K562 (cell line): Measurements from ENCODE around the gene FSTL3. TPM values are rescaled to one million over a fixed set of nuclear protein-coding genes. Genes with fewer than 3 reads are reported as not detected.

Experiments
- CTBP1 ChIP-seq: fragments of 450-650 bp; IDR thresholded peaks from 2 replicates; pipeline ENCODE4 v1.6.1; 2016; ENCODE audit warnings: borderline replicate concordance
- CXXC5 ChIP-seq: fragments of 250-450 bp; sonication (Bioruptor Pico); IDR thresholded peaks from 2 replicates; pipeline ENCODE4 v1.8.0; 2022; ENCODE audit warnings: inconsistent platforms, mild to moderate bottlenecking, moderate library complexity
- ESRRA ChIP-seq: fragments of 450-650 bp; IDR thresholded peaks from 2 replicates; pipeline ENCODE4 v1.6.1; 2014; ENCODE audit warnings: low read depth, mild to moderate bottlenecking, moderate library complexity, borderline replicate concordance
- HDAC2 ChIP-seq: fragments of 450-650 bp; IDR thresholded peaks from 2 replicates; pipeline ENCODE4 v1.6.1; 2016; ENCODE audit warnings: mild to moderate bottlenecking
- SETDB1 ChIP-seq: IDR thresholded peaks from one replicate; pipeline ENCODE4 v1.6.1; 2012; ENCODE audit warnings: low read length, control low read depth, inconsistent platforms
- TAF1 ChIP-seq: IDR thresholded peaks from 2 replicates; pipeline ENCODE4 v1.6.1; 2011; ENCODE audit warnings: mild to moderate bottlenecking, low read length, moderate library complexity; ENCODE audit not compliant: insufficient read depth, control insufficient read depth, severe bottlenecking; ENCODE audit errors: extremely low read depth
- ZNF583 ChIP-seq: fragments of 250-450 bp; sonication (Bioruptor Pico); IDR thresholded peaks from 2 replicates; pipeline ENCODE4 v1.4.0; 2020
- ZSCAN32 ChIP-seq: fragments of 450-650 bp; formaldehyde crosslinking; IDR thresholded peaks from 2 replicates; pipeline ENCODE4 v1.4.0; 2020; ENCODE audit warnings: mild to moderate bottlenecking, moderate library complexity
- polyA plus RNA-seq, 8 experiments: library from polyadenylated mRNA; depleted of rRNA in 4 of 8; stranded (reverse) in 5 of 8; unstranded in 3 of 8; fragments of >200 nt; fragmentation: Nextera tagmentation in 2 of 8; fragmentation: Illumina TruSeq in 1 of 8; extraction: Ambion mirVana in 2 of 8; extraction: Trizol in 1 of 8; gene quantifications; 2 replicates each; pipeline versions ENCODE4 v1.2.1 to v1.2.3, GENCODE V29; 2011 to 2014; ENCODE audit warnings: inconsistent platforms in 1 of 8, missing spikeins in 1 of 8
- total RNA-seq, 7 experiments: library from RNA; depleted of rRNA in 6 of 7; stranded (reverse); fragments of >200 nt in 6 of 7; fragmentation: Illumina TruSeq in 2 of 7; extraction: Trizol in 2 of 7; gene quantifications; 2 replicates each; pipeline versions ENCODE4 v1.2.1 to v1.2.3, GENCODE V29; 2011 to 2021; ENCODE audit warnings: low replicate concordance in 1 of 7
- TF ChIP-seq, protein P1 (sequence below): sonication (generic); IDR thresholded peaks from 2 replicates; pipeline ENCODE4 v1.6.1; 2016
- TF ChIP-seq, protein P2 (sequence below), 2 experiments: fragments of 450-650 bp; conservative IDR thresholded peaks; 2 replicates each; pipeline ENCODE4 v1.6.1; 2017; ENCODE audit warnings: mild to moderate bottlenecking in 2 of 2, moderate library complexity in 2 of 2
- TF ChIP-seq, protein P3 (sequence below): sonication (generic); formaldehyde crosslinking; IDR thresholded peaks from 2 replicates; pipeline ENCODE4 v1.8.1; 2023; ENCODE audit warnings: mild to moderate bottlenecking, missing genetic modification reagents
- TF ChIP-seq, protein P4 (sequence below), 2 experiments: IDR thresholded peaks; 2 replicates each; pipeline ENCODE4 v1.6.1; 2011; ENCODE audit warnings: borderline replicate concordance in 1 of 2, control low read depth in 1 of 2, low read depth in 1 of 2, low read length in 1 of 2, mild to moderate bottlenecking in 1 of 2, mixed read lengths in 1 of 2, moderate library complexity in 1 of 2; ENCODE audit not compliant: insufficient read depth in 1 of 2, insufficient read length in 1 of 2, poor library complexity in 1 of 2, severe bottlenecking in 1 of 2; ENCODE audit errors: extremely low read depth in 1 of 2
- TF ChIP-seq, protein P5 (sequence below): fragments of 250-450 bp; sonication (Bioruptor Pico); IDR thresholded peaks from 2 replicates; pipeline ENCODE4 v1.9.0; 2021; ENCODE audit warnings: mild to moderate bottlenecking, inconsistent platforms
- TF ChIP-seq, protein P6 (sequence below): fragments of 250-450 bp; sonication (Bioruptor Pico); IDR thresholded peaks from 2 replicates; pipeline ENCODE4 v1.4.0; 2020

The FSTL3 gene
- total and polyA plus RNA-seq, 9 of the 15 experiments (the other 6 are each of a cell fraction or from before 2014, with no cell fraction given): 0.35 to 6.8 (median 4.2) TPM; not detected in 1

DNA sequence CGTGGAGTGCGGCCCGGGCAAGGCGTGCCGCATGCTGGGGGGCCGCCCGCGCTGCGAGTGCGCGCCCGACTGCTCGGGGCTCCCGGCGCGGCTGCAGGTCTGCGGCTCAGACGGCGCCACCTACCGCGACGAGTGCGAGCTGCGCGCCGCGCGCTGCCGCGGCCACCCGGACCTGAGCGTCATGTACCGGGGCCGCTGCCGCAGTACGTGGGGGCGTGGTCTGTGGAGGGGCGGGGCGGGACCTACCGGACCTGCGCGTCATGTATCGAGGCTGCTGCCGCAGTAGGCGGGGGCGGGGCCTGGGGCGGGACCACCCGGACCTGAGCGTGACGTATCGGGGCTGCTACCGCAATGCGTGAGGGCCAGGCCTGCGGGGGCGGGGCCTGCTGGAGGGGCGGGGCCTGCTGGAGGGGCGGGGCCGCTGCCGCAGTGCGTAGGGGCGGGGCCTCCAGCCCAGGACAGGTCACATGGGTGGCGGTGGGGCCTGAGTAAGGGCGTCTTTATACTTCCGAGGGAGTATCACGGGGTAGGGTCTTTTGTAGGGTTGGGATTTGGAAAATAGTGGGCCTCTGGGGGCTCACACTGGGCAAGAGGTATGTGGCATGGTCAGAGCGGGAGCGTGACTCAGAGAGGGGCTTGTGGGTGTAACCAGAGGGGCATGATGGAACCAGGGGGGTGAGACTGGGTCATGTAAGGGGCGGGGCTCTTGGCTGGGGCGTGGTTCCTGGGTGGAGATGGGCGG lies 4.3 kb downstream of the FSTL3 start (continued):
- TF ChIP-seq, protein P1, sequence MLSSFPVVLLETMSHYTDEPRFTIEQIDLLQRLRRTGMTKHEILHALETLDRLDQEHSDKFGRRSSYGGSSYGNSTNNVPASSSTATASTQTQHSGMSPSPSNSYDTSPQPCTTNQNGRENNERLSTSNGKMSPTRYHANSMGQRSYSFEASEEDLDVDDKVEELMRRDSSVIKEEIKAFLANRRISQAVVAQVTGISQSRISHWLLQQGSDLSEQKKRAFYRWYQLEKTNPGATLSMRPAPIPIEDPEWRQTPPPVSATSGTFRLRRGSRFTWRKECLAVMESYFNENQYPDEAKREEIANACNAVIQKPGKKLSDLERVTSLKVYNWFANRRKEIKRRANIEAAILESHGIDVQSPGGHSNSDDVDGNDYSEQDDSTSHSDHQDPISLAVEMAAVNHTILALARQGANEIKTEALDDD: no peak
- TF ChIP-seq, protein P2, sequence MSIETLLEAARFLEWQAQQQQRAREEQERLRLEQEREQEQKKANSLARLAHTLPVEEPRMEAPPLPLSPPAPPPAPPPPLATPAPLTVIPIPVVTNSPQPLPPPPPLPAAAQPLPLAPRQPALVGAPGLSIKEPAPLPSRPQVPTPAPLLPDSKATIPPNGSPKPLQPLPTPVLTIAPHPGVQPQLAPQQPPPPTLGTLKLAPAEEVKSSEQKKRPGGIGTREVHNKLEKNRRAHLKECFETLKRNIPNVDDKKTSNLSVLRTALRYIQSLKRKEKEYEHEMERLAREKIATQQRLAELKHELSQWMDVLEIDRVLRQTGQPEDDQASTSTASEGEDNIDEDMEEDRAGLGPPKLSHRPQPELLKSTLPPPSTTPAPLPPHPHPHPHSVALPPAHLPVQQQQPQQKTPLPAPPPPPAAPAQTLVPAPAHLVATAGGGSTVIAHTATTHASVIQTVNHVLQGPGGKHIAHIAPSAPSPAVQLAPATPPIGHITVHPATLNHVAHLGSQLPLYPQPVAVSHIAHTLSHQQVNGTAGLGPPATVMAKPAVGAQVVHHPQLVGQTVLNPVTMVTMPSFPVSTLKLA (conservative IDR thresholded peaks at IDR 0.05): peak; percentile 79 to 90
- TF ChIP-seq CXXC5 (CRISPR knock-in tag): peak; percentile 88
- TF ChIP-seq, protein P3, sequence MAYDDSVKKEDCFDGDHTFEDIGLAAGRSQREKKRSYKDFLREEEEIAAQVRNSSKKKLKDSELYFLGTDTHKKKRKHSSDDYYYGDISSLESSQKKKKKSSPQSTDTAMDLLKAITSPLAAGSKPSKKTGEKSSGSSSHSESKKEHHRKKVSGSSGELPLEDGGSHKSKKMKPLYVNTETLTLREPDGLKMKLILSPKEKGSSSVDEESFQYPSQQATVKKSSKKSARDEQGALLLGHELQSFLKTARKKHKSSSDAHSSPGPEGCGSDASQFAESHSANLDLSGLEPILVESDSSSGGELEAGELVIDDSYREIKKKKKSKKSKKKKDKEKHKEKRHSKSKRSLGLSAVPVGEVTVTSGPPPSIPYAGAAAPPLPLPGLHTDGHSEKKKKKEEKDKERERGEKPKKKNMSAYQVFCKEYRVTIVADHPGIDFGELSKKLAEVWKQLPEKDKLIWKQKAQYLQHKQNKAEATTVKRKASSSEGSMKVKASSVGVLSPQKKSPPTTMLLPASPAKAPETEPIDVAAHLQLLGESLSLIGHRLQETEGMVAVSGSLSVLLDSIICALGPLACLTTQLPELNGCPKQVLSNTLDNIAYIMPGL (CRISPR knock-in tag): peak; percentile 91; the same call in 1 of the 2 replicates
- TF ChIP-seq, protein P4, sequence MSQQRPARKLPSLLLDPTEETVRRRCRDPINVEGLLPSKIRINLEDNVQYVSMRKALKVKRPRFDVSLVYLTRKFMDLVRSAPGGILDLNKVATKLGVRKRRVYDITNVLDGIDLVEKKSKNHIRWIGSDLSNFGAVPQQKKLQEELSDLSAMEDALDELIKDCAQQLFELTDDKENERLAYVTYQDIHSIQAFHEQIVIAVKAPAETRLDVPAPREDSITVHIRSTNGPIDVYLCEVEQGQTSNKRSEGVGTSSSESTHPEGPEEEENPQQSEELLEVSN (IDR thresholded peaks at IDR 0.05; ENCODE audit: borderline replicate concordance in 1 of 2, extremely low read depth in 1 of 2, insufficient read depth in 1 of 2, insufficient read length in 1 of 2, low read depth in 1 of 2, low read length in 1 of 2, poor library complexity in 1 of 2, severe bottlenecking in 1 of 2): peak; percentile 68 to 93
- TF ChIP-seq, protein P5, sequence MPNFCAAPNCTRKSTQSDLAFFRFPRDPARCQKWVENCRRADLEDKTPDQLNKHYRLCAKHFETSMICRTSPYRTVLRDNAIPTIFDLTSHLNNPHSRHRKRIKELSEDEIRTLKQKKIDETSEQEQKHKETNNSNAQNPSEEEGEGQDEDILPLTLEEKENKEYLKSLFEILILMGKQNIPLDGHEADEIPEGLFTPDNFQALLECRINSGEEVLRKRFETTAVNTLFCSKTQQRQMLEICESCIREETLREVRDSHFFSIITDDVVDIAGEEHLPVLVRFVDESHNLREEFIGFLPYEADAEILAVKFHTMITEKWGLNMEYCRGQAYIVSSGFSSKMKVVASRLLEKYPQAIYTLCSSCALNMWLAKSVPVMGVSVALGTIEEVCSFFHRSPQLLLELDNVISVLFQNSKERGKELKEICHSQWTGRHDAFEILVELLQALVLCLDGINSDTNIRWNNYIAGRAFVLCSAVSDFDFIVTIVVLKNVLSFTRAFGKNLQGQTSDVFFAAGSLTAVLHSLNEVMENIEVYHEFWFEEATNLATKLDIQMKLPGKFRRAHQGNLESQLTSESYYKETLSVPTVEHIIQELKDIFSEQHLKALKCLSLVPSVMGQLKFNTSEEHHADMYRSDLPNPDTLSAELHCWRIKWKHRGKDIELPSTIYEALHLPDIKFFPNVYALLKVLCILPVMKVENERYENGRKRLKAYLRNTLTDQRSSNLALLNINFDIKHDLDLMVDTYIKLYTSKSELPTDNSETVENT (CRISPR knock-in tag): peak; percentile 94
- TF ChIP-seq ESRRA: peak; percentile 61; the same call in 1 of the 2 replicates
- TF ChIP-seq HDAC2: peak; percentile 90
- TF ChIP-seq ZNF583 (CRISPR knock-in tag): no peak
- peak; percentile 99 for TF ChIP-seq CTBP1
- peak; percentile 42; the same call in 1 of the 2 replicates for TF ChIP-seq ZSCAN32
- peak; percentile 78 for TF ChIP-seq TAF1
- TF ChIP-seq, protein P6, sequence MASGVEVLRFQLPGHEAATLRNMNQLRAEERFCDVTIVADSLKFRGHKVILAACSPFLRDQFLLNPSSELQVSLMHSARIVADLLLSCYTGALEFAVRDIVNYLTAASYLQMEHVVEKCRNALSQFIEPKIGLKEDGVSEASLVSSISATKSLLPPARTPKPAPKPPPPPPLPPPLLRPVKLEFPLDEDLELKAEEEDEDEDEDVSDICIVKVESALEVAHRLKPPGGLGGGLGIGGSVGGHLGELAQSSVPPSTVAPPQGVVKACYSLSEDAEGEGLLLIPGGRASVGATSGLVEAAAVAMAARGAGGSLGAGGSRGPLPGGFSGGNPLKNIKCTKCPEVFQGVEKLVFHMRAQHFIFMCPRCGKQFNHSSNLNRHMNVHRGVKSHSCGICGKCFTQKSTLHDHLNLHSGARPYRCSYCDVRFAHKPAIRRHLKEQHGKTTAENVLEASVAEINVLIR (CRISPR knock-in tag): peak; percentile 21; the same call in 1 of the 2 replicates
- no peak for TF ChIP-seq SETDB1
